ENCODE data around the gene TMEM39B.
"Not testable (repeated sequence)": the region's sequence is repeated elsewhere in the genome, so short reads cannot be mapped to it uniquely, and the experiment has no call there.

TMEM39B gene

DNA sequence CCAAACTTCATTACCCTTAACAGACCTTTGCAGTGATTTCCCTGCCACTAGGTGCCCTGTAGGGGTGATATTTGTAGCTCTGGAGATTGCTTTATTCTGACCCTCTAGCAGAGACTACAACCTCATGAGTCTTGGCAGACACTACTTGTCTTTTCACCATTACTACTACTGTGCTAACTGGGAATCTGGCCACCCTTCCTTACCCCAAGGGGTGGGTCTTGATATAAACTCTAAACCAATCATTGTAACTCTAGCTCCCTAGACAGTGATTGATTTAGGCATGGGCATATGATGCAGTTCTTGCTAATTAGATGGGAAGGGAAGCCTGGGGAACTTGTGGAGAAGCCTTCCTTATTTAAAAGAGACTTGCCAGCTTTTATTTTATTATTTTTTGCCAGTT, 39.0 kb downstream of the TMEM39B start:
- DNase-seq (ENCODE audit: low read depth in 2 of 2), result no peak

DNA sequence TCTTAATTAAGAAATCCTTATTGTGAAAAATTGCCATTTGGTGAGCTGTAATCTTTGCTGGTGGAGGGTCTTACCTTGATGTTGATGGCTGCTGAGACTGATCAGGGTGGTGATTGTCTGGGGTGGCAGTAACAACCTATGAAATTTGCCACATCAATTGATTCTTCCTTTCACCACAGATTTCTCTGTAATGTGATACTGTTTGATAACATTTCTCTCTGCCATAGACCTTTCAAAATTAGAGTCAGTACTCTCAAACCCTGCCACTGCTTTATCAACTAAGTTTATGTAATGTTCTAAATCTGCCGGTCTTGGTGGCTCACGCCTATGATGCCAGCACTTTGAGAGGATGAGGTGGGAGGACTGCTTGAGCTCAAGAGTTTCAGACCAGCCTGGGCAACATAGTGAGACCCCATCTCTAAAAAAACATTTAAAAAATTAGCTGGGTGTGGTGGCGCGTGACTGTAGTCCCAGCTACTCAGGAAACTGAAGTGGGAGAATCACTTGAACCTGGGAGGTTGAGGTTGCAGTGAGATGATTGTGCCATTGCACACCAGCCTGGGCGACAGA, 40.2 kb downstream of the TMEM39B start:
- no peak for DNase-seq (ENCODE audit: low read depth in 2 of 2)

DNA sequence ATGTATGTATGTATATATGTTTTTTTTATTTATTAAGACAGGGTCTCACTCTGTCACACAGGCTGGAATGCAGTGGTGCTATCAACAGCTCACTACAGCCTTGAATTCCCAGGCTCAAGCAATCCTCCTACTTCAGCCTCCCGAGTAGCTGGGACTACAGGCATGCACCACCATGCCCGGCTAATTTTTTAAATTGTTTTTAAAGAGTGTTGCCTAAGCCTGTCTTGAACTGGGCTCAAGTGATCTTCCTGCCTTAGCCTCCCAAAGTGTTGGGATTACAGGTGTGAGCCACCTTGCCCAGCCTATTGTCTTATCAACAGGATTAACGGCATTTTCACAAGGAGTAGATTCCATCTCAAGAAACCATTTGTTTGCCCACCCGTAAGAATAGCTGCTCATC, 40.7 kb downstream of the TMEM39B start:
- DNase-seq (ENCODE audit: low read depth in 2 of 2), result not testable (repeated sequence)

DNA sequence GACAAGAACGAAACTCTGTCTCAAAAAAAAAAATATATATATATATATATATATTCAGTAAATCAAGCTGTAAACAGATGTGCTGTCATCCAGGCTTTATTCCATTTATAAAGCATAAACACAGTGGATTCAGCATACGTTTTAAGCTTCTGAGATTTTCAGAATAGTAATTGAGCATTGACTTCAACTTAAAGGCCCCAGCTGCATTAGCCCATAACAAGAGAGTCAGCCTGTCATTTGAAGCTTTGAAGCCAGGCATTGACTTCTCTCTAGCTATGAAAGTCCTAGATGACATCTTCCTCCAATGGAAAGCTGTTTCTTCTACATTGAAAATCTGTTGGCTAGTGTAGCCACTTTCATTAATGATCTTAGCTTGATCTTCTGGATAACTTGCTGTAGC, 41.7 kb downstream of the TMEM39B start:
- DNase-seq (ENCODE audit: low read depth in 2 of 2), result no peak

DNA sequence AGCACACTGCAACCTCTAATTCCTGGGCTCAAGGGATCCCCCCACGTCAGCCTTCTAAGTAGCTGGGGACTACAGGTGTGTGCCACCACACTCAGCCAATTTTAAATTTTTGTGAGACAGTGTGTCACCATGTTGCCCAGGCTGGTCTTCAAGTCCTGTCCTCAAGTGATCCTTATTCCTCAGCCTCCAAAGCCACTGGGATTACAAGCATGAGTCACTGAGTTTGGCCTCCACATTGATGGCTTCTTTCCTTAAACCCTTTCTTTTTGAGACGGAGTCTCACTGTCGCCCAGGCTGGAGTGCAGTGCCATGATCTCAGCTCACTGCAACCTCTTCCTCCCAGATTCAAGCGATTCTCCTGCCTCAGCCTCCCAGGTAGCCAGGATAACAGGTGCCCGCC, 42.8 kb downstream of the TMEM39B start:
- no peak for DNase-seq (ENCODE audit: low read depth in 2 of 2)

DNA sequence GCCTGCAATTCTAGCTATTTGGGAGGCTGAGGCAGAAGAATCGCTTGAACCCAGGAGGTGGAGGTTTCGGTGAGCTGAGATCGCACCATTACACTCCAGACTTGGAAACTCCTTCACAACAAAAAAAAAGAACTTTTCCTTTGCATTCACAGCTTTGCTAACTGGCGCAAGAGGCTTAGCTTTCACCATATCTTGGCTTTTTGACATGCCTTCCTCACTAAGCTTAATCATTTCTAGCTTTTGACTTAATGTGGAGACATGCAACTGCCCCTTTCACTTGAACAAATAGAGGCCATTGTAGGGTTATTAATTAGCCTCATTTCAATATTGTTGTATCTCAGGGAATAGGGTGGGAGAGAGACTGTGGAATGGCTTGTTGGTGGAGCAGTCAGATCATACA, 43.8 kb downstream of the TMEM39B start:
- DNase-seq (ENCODE audit: low read depth in 2 of 2), result no peak

DNA sequence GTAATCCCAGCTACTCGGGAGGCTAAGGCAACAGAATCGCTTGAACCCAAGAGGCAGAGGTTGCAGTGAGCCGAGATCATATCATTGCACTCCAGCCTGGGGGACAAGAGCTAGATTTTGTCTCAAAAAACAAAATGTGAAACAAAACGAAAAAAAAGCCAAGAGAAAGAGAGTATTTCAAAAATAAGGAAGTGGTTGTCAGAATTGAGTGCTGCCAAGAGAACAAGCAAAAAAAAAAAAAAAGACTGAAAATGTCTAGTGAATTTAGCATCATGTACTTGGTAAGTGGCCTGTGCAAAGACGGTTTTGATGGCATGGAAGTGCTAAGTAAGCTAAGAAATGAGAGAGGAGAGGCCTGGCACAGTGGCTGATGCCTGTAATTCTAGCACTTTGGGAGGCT, 49.4 kb downstream of the TMEM39B start:
- no peak for DNase-seq (ENCODE audit: low read depth in 2 of 2)

DNA sequence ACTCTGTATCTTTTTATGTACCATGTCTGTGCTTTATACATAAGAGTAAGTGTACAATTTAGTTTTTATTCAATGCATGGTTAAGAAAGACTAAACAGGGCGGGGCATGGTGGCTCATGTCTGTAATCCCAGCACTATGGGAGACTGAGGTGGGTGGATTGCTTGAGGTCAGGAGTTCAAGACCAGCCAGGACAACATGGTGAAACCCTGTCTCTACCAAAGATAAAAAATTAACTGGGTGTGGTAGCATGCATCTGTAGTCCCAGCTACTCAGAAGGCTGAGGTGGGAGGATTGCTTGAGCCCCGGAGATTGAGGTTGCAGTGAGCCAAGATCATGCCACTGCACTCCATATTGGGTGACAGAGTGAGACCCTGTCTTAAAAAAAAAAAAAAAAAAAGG, 50.6 kb downstream of the TMEM39B start:
- DNase-seq (ENCODE audit: low read depth in 2 of 2), result not testable (repeated sequence)

DNA sequence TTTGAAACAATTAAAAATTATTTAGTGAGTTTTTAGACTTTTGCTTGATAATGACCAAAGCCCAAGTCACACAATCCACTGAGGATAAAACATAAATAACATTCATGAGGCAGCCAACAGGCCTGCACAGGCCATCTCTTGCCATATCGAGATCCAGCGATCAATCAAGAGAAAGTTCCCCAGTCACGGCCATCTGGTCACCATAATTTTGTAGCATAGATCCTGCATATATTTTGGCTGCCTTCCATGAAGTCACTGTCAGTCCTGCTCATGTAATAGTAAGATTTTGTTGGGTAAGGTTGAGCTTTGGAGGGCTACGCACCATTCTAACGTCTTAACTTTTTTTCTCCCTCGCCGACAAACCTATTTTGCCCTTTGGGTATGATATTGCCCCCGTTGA, 52.6 kb downstream of the TMEM39B start:
- DNase-seq (ENCODE audit: low read depth in 2 of 2), result no peak

DNA sequence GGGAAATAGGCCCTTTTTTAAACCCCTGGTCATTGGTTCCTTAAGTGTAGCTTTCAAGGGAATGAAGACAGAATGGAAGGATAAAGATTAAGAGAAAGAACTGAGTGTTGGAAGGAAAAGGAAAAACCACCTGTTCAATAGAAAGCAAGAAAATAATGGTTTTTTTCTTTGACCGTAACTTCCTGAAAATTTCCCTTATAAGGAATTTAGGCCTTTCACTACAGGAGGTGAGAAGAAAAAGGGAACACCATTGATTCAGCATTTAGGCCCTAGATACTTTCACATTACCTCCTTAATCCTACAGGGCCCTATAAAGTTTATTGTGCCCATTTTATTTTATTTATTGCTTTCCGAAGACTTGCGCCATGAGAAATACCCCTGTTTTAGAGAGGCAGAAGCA, 54.0 kb downstream of the TMEM39B start:
- no peak for DNase-seq (ENCODE audit: low read depth in 2 of 2)

DNA sequence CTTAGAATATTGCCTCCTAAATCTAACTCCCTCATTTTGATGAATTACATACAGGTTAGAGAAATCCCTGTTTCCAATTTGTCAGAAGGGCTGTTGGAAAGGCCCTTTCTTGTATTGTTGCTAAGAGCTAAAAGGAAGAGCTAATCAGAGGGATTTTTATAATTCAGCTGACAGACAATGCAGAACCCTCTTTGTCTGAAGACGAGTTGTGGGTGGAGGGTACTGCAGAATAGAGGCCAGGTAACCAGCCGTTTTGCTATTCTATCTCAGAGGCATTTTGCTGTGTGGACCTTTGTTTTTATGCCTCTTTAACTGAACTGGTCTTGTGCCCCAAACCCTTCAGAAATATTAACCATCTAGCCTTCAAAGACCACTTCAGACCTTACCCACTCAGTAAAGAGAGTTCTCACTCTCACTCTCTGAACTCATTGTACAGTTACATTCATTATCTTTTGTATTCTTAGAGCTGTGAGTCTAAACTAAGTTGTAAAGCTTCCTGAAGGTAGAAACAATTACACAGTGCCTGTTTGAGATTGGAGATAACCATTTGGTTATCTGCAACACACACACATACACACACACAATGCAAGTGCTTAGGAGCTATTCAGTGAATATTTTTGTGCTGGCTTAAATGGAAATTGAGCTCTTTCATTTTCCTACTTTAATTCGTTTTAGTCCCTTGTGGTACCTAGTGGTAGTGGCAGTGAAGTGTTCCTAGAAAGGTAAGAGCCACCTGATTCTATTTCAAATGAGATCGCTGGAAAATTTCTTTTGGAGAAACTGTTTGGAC, 54.9 kb downstream of the TMEM39B start:
- no peak for DNase-seq (ENCODE audit: low read depth in 2 of 2)

DNA sequence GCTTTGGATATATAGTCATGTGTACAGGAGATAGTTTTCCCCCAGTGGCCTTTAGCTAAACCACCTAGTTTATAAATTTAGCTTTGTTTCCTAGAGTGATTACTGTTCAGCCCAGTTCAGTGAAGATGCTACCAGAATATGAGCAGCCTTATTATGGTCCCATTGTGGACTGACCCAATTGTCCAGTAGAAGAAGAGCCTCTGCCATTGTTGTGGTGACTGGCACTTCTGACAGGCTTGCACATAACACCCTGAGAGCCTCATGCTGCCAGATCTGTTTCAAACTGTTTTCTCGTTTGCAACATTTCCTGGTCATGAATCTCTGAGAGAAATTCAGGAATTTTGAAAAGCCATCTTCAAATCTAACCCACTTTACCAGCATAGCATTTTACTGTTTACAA, 55.7 kb downstream of the TMEM39B start:
- no peak for DNase-seq (ENCODE audit: low read depth in 2 of 2)

DNA sequence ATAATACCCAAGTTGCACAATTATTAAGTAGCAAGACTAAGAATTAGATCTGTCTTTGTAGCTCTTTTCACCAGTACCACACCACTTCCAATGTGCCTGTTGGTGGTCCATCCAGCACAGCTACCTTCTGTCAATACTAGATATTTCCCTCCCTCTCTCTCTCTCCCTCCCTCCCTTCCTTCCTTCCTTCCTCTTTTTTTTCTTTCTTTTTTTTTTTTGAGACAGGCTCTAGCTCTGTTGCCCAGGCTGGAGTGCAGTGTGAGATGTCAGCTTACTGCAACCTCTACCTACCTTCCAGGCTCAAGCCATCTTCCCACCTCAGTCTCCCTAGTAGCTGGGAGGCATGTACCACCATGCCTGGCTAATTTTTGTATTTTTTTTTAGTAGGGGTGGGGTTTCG, 56.2 kb downstream of the TMEM39B start:
- DNase-seq (ENCODE audit: low read depth in 2 of 2), result no peak

DNA sequence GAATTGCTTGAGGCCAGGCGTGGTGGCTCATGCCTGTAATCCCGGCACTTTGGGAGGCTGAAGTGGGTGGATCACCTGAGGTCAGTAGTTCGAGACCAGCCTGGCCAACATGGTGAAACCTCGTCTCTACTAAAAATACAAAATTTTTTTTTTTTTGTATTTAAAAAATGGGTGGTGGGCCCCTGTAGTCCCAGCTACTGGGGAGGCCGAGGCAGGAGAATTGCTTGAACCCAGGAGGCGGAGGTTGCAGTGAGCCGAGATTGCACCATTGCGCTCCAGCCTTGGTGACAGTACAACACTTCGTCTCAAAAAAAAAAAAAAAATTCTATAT, 61.2 kb downstream of the TMEM39B start:
- DNase-seq (ENCODE audit: low read depth in 2 of 2), result not testable (repeated sequence)

DNA sequence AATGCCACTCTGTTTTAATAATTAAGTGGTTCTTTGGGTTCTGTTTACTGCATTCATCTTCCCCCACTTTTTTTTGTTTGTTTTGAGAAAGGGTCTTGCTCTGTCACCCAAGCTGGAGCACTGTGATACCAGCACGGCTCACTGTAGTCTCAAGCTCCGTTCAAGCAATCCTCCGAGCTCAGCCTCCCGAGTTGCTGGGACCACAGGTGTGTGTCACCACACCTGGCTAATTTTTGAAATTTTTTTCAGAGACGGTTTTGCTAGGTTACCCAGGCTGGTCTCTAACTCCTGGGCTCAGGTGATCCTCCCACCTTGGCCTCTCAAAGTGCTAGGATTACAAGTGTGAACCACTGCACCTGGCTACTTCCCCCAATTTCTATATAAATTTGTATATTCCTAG, 64.4 kb downstream of the TMEM39B start:
- no peak for DNase-seq (ENCODE audit: low read depth in 2 of 2)

DNA sequence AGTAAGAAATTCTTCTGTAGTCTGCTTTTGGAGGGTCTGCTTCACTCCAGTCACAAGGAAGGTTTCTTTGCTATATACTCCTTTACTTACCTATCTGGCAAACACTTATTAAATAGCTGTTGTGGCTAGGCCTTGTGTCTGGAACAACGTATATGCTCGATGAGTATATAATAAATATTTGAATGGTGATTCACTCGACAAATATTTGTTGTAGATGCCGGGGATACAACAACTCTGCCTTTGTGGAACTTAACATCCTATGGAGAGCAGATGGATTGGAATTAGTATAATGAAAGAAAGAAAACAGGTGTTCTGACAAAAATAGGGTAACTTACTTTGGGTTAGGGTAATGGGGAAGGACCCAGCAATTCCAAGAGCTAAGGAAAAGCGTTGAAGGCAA, 66.2 kb downstream of the TMEM39B start:
- no peak for DNase-seq (ENCODE audit: low read depth in 2 of 2)

DNA sequence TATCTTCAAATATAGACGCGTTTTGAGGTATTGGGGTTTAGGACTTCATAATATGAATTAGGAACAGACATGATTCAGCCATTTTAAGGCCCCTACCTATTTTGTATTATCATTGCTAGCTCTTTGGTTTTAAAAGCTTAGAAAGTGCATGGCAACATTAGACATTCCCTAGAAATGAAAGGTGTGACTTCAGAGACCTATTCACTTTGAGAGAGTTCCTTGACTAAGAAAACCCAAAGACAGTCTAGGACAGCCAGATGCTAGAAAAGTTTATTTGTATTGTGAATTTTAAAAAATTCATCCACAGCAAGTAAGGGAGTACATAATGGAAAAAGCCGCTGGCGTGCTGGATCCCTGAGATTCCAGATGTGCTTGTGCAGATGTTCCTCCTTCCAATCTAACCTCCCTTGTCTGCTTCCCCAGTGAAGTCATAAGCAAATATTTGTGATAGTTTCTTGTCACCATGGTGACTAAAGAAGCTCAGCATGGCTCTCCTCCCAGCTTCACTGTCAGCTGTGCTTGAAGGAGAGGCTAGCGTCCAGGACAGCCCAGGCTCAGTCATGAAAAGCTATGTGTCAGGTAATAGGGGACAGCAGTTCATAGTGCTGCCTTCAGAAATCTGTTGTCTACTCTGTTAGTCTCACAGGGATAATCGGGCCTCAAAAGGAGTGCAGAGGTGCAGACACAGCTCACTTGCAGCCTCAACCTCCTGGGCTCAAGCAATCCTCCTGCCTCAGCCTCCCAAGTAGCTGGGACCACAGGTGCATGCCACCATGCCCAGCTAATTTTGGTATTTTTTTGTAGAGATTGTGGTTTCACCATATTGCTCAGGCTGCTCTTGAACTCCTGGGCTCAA, 69.9 kb downstream of the TMEM39B start:
- no peak for DNase-seq (ENCODE audit: low read depth in 2 of 2)

DNA sequence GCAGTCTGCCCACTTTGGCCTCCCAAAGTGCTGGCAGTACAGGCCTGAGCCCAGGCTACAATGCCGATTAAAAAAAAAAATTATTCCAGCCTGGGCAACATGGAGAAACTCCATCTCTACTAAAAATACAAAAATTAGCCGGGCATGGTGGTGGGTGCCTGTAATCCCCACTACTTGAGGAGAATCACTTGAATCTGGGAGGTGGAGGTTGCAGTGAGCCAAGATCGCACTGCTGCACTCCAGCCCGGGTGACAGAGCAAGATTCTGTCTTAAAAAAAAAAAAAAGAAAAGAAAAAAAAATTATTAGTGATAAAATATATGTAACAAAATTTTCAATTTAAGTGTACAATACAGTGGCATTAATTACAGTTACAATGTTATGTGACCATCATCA, 70.6 kb downstream of the TMEM39B start:
- DNase-seq (ENCODE audit: low read depth in 2 of 2), result not testable (repeated sequence)

DNA sequence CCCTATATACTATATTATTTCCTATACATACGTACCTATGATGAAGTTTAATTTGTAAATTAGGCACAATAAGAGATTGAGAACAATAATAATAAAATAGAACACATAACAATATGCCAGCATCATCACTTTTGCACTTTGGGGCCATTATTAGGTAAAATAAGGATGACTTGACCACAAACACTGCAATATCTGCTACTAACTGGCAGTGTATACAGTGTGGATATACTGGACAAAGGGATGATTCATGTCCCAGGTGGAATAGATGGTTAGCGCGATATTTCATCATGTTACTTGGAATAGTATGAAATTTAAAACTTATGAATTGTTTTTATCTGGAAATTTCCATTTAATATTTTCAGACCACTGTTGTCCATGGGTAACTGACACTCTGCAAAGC, 71.3 kb downstream of the TMEM39B start:
- DNase-seq (ENCODE audit: low read depth in 2 of 2), result no peak

DNA sequence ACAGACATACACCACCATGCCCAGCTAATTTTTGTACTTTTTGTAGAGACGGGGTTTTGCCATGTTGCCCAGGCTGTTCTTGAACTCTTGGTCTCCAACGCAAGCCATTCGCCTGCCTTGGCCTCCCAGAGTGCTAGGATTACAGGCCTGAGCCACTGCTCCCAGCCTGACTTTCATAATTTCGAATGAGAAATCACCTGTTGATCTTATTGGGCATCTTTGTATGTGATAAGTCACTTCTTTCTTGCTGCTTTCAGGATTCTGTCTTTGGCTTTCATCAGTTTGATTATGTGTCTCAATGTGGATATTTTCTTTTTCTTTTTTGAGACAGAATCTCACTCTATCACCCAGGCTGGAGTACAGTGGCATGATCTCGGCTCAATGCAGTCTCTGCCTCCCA, 75.1 kb downstream of the TMEM39B start:
- not testable (repeated sequence) for DNase-seq (ENCODE audit: low read depth in 2 of 2)

DNA sequence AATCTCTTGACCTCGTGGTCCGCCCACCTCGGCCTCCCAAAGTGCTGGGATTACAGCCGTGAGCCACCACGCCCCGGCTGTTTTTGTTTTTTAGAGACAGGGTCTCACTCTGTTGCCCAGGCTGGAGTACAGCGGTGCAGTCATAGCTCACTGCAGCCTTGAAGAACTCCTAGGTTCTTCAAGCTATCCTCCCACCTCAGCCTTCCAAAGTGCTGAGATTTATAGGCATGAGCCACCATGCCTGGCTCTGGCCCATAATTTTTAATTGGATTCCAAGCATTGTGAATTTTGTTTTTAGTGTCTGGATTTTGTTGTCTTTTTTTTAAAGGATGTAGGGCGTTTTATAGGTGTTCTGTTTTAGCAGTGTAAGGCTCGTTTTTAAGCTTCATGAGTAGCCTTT, 78.1 kb downstream of the TMEM39B start:
- no peak for DNase-seq (ENCODE audit: low read depth in 2 of 2)

DNA sequence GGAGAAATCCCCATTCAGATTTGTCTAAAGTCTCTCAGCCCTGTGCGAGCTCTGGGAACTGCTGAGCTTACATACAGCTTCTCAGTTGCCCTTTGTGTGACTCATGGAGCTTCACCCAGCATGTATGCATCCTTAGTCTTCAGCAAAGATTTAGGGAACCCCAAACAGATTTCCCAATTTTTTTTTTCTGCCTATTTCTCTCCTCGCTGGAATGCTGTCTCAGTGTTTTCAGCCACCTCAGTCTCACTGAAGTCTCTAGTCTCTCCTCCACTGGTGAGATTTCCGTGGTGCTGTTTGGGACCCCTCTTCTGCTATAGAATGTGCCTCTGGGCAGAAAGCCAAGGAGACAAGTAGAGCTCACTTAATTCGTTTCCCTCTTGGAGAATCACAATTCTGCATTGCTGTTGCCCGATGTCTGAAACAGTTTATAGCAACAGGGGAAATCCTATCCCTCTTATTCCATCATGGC, 78.6 kb downstream of the TMEM39B start:
- no peak for DNase-seq (ENCODE audit: low read depth in 2 of 2)

Measured in stimulated activated CD4-positive, alpha-beta T cell treated with anti-CD3 and anti-CD28 coated beads, Interleukin-4, amount 100 ng/mL, for 48 hours (primary cell).